OCI-LY1 (cell line): ENCODE measurements around the gene SFTA2.

Source experiments
- H2AFZ ChIP-seq: fragments of 200-600 bp; sonication (generic), shearing (Covaris generic); 2 replicates; pipeline ENCODE4 v1.6.0; 2014; ENCODE audit warnings: antibody characterized with exemption, mild to moderate bottlenecking, low read length
- H3F3A ChIP-seq: fragments of 200-600 bp; sonication (generic), shearing (Covaris generic); 2 replicates; pipeline ENCODE4 v1.6.0; 2014; ENCODE audit warnings: mild to moderate bottlenecking, antibody characterized with exemption, low read length, moderate library complexity; ENCODE audit not compliant: insufficient read depth
- H3K27ac ChIP-seq: fragments of 200-600 bp; sonication (generic); 2 replicates; pipeline ENCODE4 v1.5.1; 2014; ENCODE audit warnings: low read length, mixed run types, mild to moderate bottlenecking, low read depth; ENCODE audit not compliant: poor library complexity, severe bottlenecking
- H3K27me3 ChIP-seq: fragments of 200-600 bp; sonication (generic); 2 replicates; pipeline ENCODE4 v1.6.0; 2014; ENCODE audit warnings: antibody characterized with exemption, mild to moderate bottlenecking, low read length, moderate library complexity; ENCODE audit not compliant: insufficient read depth
- H3K36me3 ChIP-seq: fragments of 200-600 bp; sonication (generic); 2 replicates; pipeline ENCODE4 v1.6.1; 2014; ENCODE audit warnings: mild to moderate bottlenecking, antibody characterized with exemption, low read length, moderate library complexity, mixed read lengths; ENCODE audit not compliant: insufficient read depth
- H3K4me1 ChIP-seq: fragments of 200-600 bp; sonication (generic); 2 replicates; pipeline ENCODE4 v1.5.1; 2014; ENCODE audit warnings: mild to moderate bottlenecking, low read length, moderate library complexity; ENCODE audit not compliant: insufficient read depth, severe bottlenecking
- H3K4me2 ChIP-seq: fragments of 200-600 bp; sonication (generic), shearing (Covaris generic); 2 replicates; pipeline ENCODE4 v1.6.1; 2014; ENCODE audit warnings: low read length
- H3K4me3 ChIP-seq: fragments of 200-600 bp; sonication (generic); 2 replicates; pipeline ENCODE4 v1.5.1; 2014; ENCODE audit warnings: low read length, low read depth, mild to moderate bottlenecking, mixed read lengths; ENCODE audit not compliant: poor library complexity, severe bottlenecking
- H3K79me2 ChIP-seq: fragments of 200-600 bp; shearing (Covaris generic); 2 replicates; pipeline ENCODE4 v1.6.1; 2016; ENCODE audit warnings: mixed run types, low read length, mixed read lengths; ENCODE audit not compliant: insufficient read depth
- H3K9ac ChIP-seq: fragments of 200-600 bp; sonication (generic), shearing (Covaris generic); 2 replicates; pipeline ENCODE4 v1.6.1; 2014; ENCODE audit warnings: mild to moderate bottlenecking, low read length, mixed read lengths
- H3K9me2 ChIP-seq: fragments of 200-600 bp; sonication (generic), shearing (Covaris generic); 2 replicates; pipeline ENCODE4 v1.6.1; 2014; ENCODE audit warnings: low read depth, mild to moderate bottlenecking, low read length, mixed read lengths
- H3K9me3 ChIP-seq: fragments of 200-600 bp; shearing (Covaris generic); 2 replicates; pipeline ENCODE4 v1.6.1; 2014; ENCODE audit warnings: low read length, mixed read lengths
- H4K20me1 ChIP-seq: fragments of 200-600 bp; sonication (generic), shearing (Covaris generic); 2 replicates; pipeline ENCODE4 v1.6.0; 2016; ENCODE audit warnings: mild to moderate bottlenecking, low read length; ENCODE audit not compliant: insufficient read depth
- CTCF ChIP-seq: fragments of 200-600 bp; sonication (generic), shearing (Covaris generic); IDR thresholded peaks from 2 replicates; pipeline ENCODE4 v1.5.1; 2017; ENCODE audit warnings: mild to moderate bottlenecking, antibody characterized with exemption, low read length, moderate library complexity, mixed read lengths
- EZH2 ChIP-seq: fragments of 200-600 bp; sonication (generic), shearing (Covaris generic); IDR thresholded peaks from 2 replicates; pipeline ENCODE4 v1.8.0; 2017; ENCODE audit warnings: borderline replicate concordance, mixed run types, mild to moderate bottlenecking, antibody characterized with exemption, low read length, moderate library complexity, mixed read lengths

SFTA2 gene

GRCh38 chr6:30898750-30899360 is 33.1 kb downstream of the SFTA2 start:
- H3K4me2 ChIP-seq: no peak overlapping the region
- no peak overlapping the region for H2AFZ ChIP-seq
- no peaks in the 10 kb centered on the region for H3K9me2 ChIP-seq
- H3K27me3 ChIP-seq: 0 out of 2 replicates have a peak, but pooled peaks cover 3% of the 10 kb centered on the region
- no peaks in the 10 kb centered on the region for H3K9me3 ChIP-seq
- H3K36me3 ChIP-seq: no peaks in the 10 kb centered on the region
- peaks cover 6% of the 10 kb centered on the region for H3K4me1 ChIP-seq
- H3K9ac ChIP-seq: no peak overlapping the region
- no peaks in the 10 kb centered on the region for H4K20me1 ChIP-seq
- H3F3A ChIP-seq: no peaks in the 10 kb centered on the region; the same call in 1 of the 2 replicates
- H3K27ac ChIP-seq: no peak overlapping the region
- TF ChIP-seq CTCF (no peak), EZH2 (no peak)
- no peaks in the 10 kb centered on the region for H3K79me2 ChIP-seq
- H3K4me3 ChIP-seq: no peak overlapping the region

GRCh38 chr6:30897882-30898281 is 34.1 kb downstream of the SFTA2 start:
- H3K9me3 ChIP-seq: no peaks in the 10 kb centered on the region
- no peak overlapping the region for H3K4me2 ChIP-seq
- H3K36me3 ChIP-seq: no peaks in the 10 kb centered on the region
- H3F3A ChIP-seq: no peaks in the 10 kb centered on the region; the same call in 1 of the 2 replicates
- no peaks in the 10 kb centered on the region for H4K20me1 ChIP-seq
- H3K9me2 ChIP-seq: no peaks in the 10 kb centered on the region
- no peak for TF ChIP-seq CTCF
- no peak for TF ChIP-seq EZH2
- H3K27me3 ChIP-seq: 0 out of 2 replicates have a peak, but pooled peaks cover 3% of the 10 kb centered on the region
- no peak overlapping the region for H2AFZ ChIP-seq
- H3K79me2 ChIP-seq: no peaks in the 10 kb centered on the region
- peaks cover 5% of the 10 kb centered on the region for H3K4me1 ChIP-seq
- H3K9ac ChIP-seq: no peak overlapping the region
- no peak overlapping the region for H3K4me3 ChIP-seq
- H3K27ac ChIP-seq: no peak overlapping the region

- no peak for TF ChIP-seq CTCF
- no peak for TF ChIP-seq EZH2
- Histone ChIP-seq H3K27ac (no peak overlapping the region), H3K4me3 (no peak overlapping the region), H4K20me1 (no peaks in the 10 kb centered on the region), H3K9ac (no peak overlapping the region), H3K9me3 (no peaks in the 10 kb centered on the region), H3K4me2 (no peak overlapping the region), H3K36me3 (no peaks in the 10 kb centered on the region), H3F3A (no peaks in the 10 kb centered on the region), H2AFZ (no peak overlapping the region), H3K27me3 (no peaks in the 10 kb centered on the region), H3K4me1 (no peaks in the 10 kb centered on the region), H3K79me2 (no peaks in the 10 kb centered on the region), H3K9me2 (no peaks in the 10 kb centered on the region)
Observed at GRCh38 chr6:30896541-30896940, 35.4 kb downstream of the SFTA2 start.
